Measurements from ENCODE around the gene ZNF385B.

- no peak for TF ChIP-seq CTCF (IDR thresholded peaks at IDR 0.05)
- no peak for TF ChIP-seq EZH2 (IDR thresholded peaks at IDR 0.05; ENCODE audit: borderline replicate concordance, insufficient read depth, low read depth, low read length, poor library complexity, severe bottlenecking)
Measured at GRCh38 chr2:179677077-179677688, 184.2 kb downstream of the ZNF385B start.

Measured in B cell (primary cell).